ENCODE results near the gene KATNA1. TPM values are rescaled to one million over a fixed set of nuclear protein-coding genes. Genes with fewer than 3 reads are reported as not detected.

The KATNA1 gene
- total and polyA plus RNA-seq, 4 donors: 3.1 to 14.5 (median 6.5) TPM

GRCh38 chr6:149608381-149608982, 40.0 kb downstream of the KATNA1 start:
- no peaks in the 10 kb centered on the region for H3K27me3 ChIP-seq (ENCODE audit: control insufficient read depth in 4 of 4, insufficient read depth in 4 of 4, low read length in 3 of 4)
- DNase-seq (ENCODE audit: low spot score): no peak
- H3K4me3 ChIP-seq (ENCODE audit: low read depth in 1 of 3, low read length in 3 of 3): no peak overlapping the region
- WGBS: 95% methylated on average over 7 of the region's 7 CpGs
- H3K4me1 ChIP-seq (ENCODE audit: control insufficient read depth in 4 of 4, insufficient read depth in 4 of 4, low read length in 3 of 4): peaks cover 0 to 3% (median 0%) of the 10 kb centered on the region in 4 donors
- H3K9me3 ChIP-seq (ENCODE audit: control insufficient read depth in 4 of 4, low read length in 3 of 4): peaks cover 0 to under 1% (median under 1%) of the 10 kb centered on the region in 4 donors
- H3K9ac ChIP-seq (ENCODE audit: low read depth in 1 of 2, low read length in 2 of 2): no peak overlapping the region
- H3K27ac ChIP-seq (ENCODE audit: low read depth in 1 of 2, low read length in 2 of 2): no peak overlapping the region
- H3K36me3 ChIP-seq (ENCODE audit: control insufficient read depth in 4 of 4, insufficient read depth in 3 of 4, low read depth in 1 of 4, low read length in 3 of 4): peaks cover 0 to 2% (median 0%) of the 10 kb centered on the region in 4 donors
- TF ChIP-seq SP1 (IDR thresholded peaks at IDR 0.05) (no peak), RXRA (IDR thresholded peaks at IDR 0.05) (no peak), FOXA2 (IDR thresholded peaks at IDR 0.05) (no peak)
- TF ChIP-seq, protein P1, sequence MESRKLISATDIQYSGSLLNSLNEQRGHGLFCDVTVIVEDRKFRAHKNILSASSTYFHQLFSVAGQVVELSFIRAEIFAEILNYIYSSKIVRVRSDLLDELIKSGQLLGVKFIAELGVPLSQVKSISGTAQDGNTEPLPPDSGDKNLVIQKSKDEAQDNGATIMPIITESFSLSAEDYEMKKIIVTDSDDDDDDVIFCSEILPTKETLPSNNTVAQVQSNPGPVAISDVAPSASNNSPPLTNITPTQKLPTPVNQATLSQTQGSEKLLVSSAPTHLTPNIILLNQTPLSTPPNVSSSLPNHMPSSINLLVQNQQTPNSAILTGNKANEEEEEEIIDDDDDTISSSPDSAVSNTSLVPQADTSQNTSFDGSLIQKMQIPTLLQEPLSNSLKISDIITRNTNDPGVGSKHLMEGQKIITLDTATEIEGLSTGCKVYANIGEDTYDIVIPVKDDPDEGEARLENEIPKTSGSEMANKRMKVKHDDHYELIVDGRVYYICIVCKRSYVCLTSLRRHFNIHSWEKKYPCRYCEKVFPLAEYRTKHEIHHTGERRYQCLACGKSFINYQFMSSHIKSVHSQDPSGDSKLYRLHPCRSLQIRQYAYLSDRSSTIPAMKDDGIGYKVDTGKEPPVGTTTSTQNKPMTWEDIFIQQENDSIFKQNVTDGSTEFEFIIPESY (IDR thresholded peaks at IDR 0.05): no peak

GRCh38 chr6:149600508-149600907, 48.0 kb downstream of the KATNA1 start:
- H3K9ac ChIP-seq (ENCODE audit: low read depth in 1 of 2, low read length in 2 of 2): no peak overlapping the region
- no peaks in the 10 kb centered on the region for H3K4me1 ChIP-seq (ENCODE audit: control insufficient read depth in 4 of 4, insufficient read depth in 4 of 4, low read length in 3 of 4)
- 100% methylated on average over 4 of the region's 4 CpGs for WGBS
- H3K36me3 ChIP-seq (ENCODE audit: control insufficient read depth in 4 of 4, insufficient read depth in 3 of 4, low read depth in 1 of 4, low read length in 3 of 4): peaks cover 8 to 16% (median 14%) of the 10 kb centered on the region in 4 donors
- no peaks in the 10 kb centered on the region for H3K27me3 ChIP-seq (ENCODE audit: control insufficient read depth in 4 of 4, insufficient read depth in 4 of 4, low read length in 3 of 4)
- H3K9me3 ChIP-seq (ENCODE audit: control insufficient read depth in 4 of 4, low read length in 3 of 4): no peaks in the 10 kb centered on the region
- no peak overlapping the region for H3K27ac ChIP-seq (ENCODE audit: low read depth in 1 of 2, low read length in 2 of 2)
- no peak for TF ChIP-seq JUND (IDR thresholded peaks at IDR 0.05)
- TF ChIP-seq REST (IDR thresholded peaks at IDR 0.05): no peak
- TF ChIP-seq RAD21 (IDR thresholded peaks at IDR 0.05): no peak
- no peak for TF ChIP-seq CTCF (IDR thresholded peaks at IDR 0.05; ENCODE audit: low read depth, low read length, missing input control)
- TF ChIP-seq, protein P2, sequence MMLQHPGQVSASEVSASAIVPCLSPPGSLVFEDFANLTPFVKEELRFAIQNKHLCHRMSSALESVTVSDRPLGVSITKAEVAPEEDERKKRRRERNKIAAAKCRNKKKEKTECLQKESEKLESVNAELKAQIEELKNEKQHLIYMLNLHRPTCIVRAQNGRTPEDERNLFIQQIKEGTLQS (IDR thresholded peaks at IDR 0.05): no peak
- no peak for TF ChIP-seq TAF1 (conservative IDR thresholded peaks at IDR 0.05)
- H3K4me3 ChIP-seq (ENCODE audit: low read depth in 1 of 3, low read length in 3 of 3): no peak overlapping the region
- DNase-seq (ENCODE audit: low spot score): no peak
